K562 (cell line): ENCODE measurements around the gene FANCG. TPM values are rescaled to one million over a fixed set of nuclear protein-coding genes. Genes with fewer than 3 reads are reported as not detected.

Experiments
- BRD9 ChIP-seq: fragments of 450-650 bp; IDR thresholded peaks from 2 replicates; pipeline ENCODE4 v1.6.1; 2018; ENCODE audit warnings: low read depth; ENCODE audit not compliant: partially characterized antibody
- CC2D1A ChIP-seq: fragments of 450-650 bp; IDR thresholded peaks from 2 replicates; pipeline ENCODE4 v1.6.1; 2017; ENCODE audit warnings: mild to moderate bottlenecking
- CHD2 ChIP-seq: IDR thresholded peaks from 2 replicates; pipeline ENCODE4 v1.6.1; 2011; ENCODE audit warnings: low read depth, low read length
- FUS ChIP-seq: fragments of 200-400 bp; formaldehyde crosslinking; optimal IDR thresholded peaks from 2 replicates; pipeline ENCODE3; 2017; ENCODE audit warnings: low read depth, low read length
- JUND ChIP-seq, 2 experiments: IDR thresholded peaks; 2 replicates in 1 of 2; 3 replicates in 1 of 2; pipeline ENCODE4 v1.6.1; 2011; ENCODE audit warnings: borderline replicate concordance in 2 of 2, low read depth in 2 of 2, low read length in 2 of 2, improper control_type of control experiment in 1 of 2, missing biosample characterization in 1 of 2, missing genetic modification characterization in 1 of 2, missing genetic modification reagents in 1 of 2
- L3MBTL2 ChIP-seq: fragments of 450-650 bp; IDR thresholded peaks from 2 replicates; pipeline ENCODE4 v1.6.1; 2016; ENCODE audit warnings: mild to moderate bottlenecking, moderate library complexity
- NBN ChIP-seq: fragments of 450-650 bp; IDR thresholded peaks from 2 replicates; pipeline ENCODE4 v1.6.1; 2016; ENCODE audit warnings: low read depth, mild to moderate bottlenecking
- NFYB ChIP-seq: IDR thresholded peaks from 2 replicates; pipeline ENCODE4 v1.6.1; 2011; ENCODE audit warnings: mild to moderate bottlenecking, moderate library complexity; ENCODE audit not compliant: insufficient read length; ENCODE audit errors: extremely low read depth
- RAD21 ChIP-seq, 2 experiments: fragments of 250-450 bp in 1 of 2; fragments of 450-650 bp in 1 of 2; sonication (Bioruptor Pico) in 1 of 2; formaldehyde crosslinking in 1 of 2; IDR thresholded peaks in 1 of 2; conservative IDR thresholded peaks in 1 of 2; 2 replicates each; pipeline versions ENCODE4 v1.4.0 to v1.8.0; 2020 to 2022; ENCODE audit warnings: mild to moderate bottlenecking in 2 of 2, moderate library complexity in 1 of 2
- RUNX1 ChIP-seq: sonication (generic); IDR thresholded peaks from 2 replicates; pipeline ENCODE4 v1.6.1; 2016; ENCODE audit warnings: antibody characterized with exemption, low read depth
- SOX6 ChIP-seq: fragments of 450-650 bp; IDR thresholded peaks from 2 replicates; pipeline ENCODE4 v1.6.1; 2014; ENCODE audit warnings: mild to moderate bottlenecking
- STAG1 ChIP-seq: sonication (generic); formaldehyde crosslinking; IDR thresholded peaks from 2 replicates; pipeline ENCODE4 v1.5.0; 2020; ENCODE audit warnings: missing genetic modification reagents, borderline replicate concordance
- ZNF174 ChIP-seq: fragments of 250-450 bp; sonication (Bioruptor Pico); IDR thresholded peaks from 2 replicates; pipeline ENCODE4 v1.4.0; 2020; ENCODE audit warnings: mild to moderate bottlenecking
- ZNF778 ChIP-seq: fragments of 450-650 bp; formaldehyde crosslinking; IDR thresholded peaks from 2 replicates; pipeline ENCODE4 v1.4.0; 2020; ENCODE audit warnings: mild to moderate bottlenecking, moderate library complexity
- polyA plus RNA-seq, 8 experiments: library from polyadenylated mRNA; depleted of rRNA in 4 of 8; stranded (reverse) in 5 of 8; unstranded in 3 of 8; fragments of >200 nt; fragmentation: Nextera tagmentation in 2 of 8; fragmentation: Illumina TruSeq in 1 of 8; extraction: Ambion mirVana in 2 of 8; extraction: Trizol in 1 of 8; gene quantifications; 2 replicates each; pipeline versions ENCODE4 v1.2.1 to v1.2.3, GENCODE V29; 2011 to 2014; ENCODE audit warnings: inconsistent platforms in 1 of 8, missing spikeins in 1 of 8
- total RNA-seq, 7 experiments: library from RNA; depleted of rRNA in 6 of 7; stranded (reverse); fragments of >200 nt in 6 of 7; fragmentation: Illumina TruSeq in 2 of 7; extraction: Trizol in 2 of 7; gene quantifications; 2 replicates each; pipeline versions ENCODE4 v1.2.1 to v1.2.3, GENCODE V29; 2011 to 2021; ENCODE audit warnings: low replicate concordance in 1 of 7
- TF ChIP-seq, protein P1 (sequence below), 3 experiments: IDR thresholded peaks in 2 of 3; conservative IDR thresholded peaks in 1 of 3; 2 replicates each; pipeline ENCODE4 v1.5.1; 2011 to 2012; ENCODE audit warnings: low read length in 3 of 3, mild to moderate bottlenecking in 3 of 3, control low read depth in 2 of 3, improper control_type of control experiment in 1 of 3, inconsistent platforms in 1 of 3, low read depth in 1 of 3, mixed read lengths in 1 of 3, moderate library complexity in 1 of 3; ENCODE audit not compliant: insufficient read depth in 2 of 3
- TF ChIP-seq, protein P2 (sequence below), 2 experiments: fragments of 450-650 bp; formaldehyde crosslinking in 1 of 2; IDR thresholded peaks; 2 replicates each; pipeline versions ENCODE4 v1.4.0 to v1.6.1; 2014 to 2020; ENCODE audit warnings: mild to moderate bottlenecking in 2 of 2, borderline replicate concordance in 1 of 2, low read depth in 1 of 2
- TF ChIP-seq, protein P3 (sequence below), 2 experiments: fragments of 250-450 bp in 1 of 2; fragments of 450-650 bp in 1 of 2; sonication (Bioruptor Pico) in 1 of 2; IDR thresholded peaks; 2 replicates each; pipeline versions ENCODE4 v1.6.1 to v1.8.0; 2016 to 2021; ENCODE audit warnings: mild to moderate bottlenecking in 2 of 2, moderate library complexity in 2 of 2, missing compliant biosample characterization in 1 of 2, missing genetic modification characterization in 1 of 2

Gene FANCG
- total and polyA plus RNA-seq, 9 of the 15 experiments (the other 6 are each of a cell fraction or from before 2014, with no cell fraction given), result 7.5 to 43.9 (median 31.0) TPM

DNA sequence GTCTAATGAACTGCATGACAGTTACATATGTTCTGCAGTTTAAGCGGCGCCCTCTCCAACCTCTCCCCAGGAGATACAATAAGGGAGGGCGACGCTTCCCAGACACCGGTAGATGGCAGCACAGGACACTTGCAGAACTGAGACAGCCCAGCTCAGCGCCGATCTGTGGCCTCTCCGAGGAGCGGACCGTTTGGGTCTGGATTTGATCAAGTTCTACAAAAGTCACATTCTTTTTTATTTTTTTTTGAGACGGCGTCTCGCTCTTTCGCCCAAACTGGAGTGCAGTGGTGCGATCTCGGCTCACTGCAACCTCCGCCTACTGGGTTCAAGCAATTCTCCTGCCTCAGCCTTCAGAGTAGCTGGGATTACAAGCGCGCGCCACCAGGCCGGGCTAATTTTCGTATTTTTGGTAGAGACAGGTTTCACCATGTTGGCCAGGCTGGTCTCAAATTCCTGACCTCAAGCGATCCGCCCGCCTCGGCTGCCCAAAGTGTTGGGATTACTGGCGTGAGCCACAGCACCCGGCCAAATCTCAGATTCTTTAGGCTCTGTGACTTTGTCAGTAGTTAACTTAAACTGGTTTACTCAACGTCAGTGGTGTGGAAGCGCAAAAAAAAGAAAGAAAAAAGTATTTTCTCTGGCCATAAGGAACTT, 37.3 kb upstream of the FANCG start (continued):
- TF ChIP-seq, protein P1, sequence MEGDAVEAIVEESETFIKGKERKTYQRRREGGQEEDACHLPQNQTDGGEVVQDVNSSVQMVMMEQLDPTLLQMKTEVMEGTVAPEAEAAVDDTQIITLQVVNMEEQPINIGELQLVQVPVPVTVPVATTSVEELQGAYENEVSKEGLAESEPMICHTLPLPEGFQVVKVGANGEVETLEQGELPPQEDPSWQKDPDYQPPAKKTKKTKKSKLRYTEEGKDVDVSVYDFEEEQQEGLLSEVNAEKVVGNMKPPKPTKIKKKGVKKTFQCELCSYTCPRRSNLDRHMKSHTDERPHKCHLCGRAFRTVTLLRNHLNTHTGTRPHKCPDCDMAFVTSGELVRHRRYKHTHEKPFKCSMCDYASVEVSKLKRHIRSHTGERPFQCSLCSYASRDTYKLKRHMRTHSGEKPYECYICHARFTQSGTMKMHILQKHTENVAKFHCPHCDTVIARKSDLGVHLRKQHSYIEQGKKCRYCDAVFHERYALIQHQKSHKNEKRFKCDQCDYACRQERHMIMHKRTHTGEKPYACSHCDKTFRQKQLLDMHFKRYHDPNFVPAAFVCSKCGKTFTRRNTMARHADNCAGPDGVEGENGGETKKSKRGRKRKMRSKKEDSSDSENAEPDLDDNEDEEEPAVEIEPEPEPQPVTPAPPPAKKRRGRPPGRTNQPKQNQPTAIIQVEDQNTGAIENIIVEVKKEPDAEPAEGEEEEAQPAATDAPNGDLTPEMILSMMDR (IDR thresholded peaks at IDR 0.05 in 2 of 3, conservative IDR thresholded peaks at IDR 0.05 in 1 of 3; ENCODE audit: insufficient read depth in 2 of 3, low read depth in 1 of 3, low read length in 3 of 3), result peak; percentile 89 to 97 (median 94)
- no peak for TF ChIP-seq BRD9
- TF ChIP-seq, protein P2, sequence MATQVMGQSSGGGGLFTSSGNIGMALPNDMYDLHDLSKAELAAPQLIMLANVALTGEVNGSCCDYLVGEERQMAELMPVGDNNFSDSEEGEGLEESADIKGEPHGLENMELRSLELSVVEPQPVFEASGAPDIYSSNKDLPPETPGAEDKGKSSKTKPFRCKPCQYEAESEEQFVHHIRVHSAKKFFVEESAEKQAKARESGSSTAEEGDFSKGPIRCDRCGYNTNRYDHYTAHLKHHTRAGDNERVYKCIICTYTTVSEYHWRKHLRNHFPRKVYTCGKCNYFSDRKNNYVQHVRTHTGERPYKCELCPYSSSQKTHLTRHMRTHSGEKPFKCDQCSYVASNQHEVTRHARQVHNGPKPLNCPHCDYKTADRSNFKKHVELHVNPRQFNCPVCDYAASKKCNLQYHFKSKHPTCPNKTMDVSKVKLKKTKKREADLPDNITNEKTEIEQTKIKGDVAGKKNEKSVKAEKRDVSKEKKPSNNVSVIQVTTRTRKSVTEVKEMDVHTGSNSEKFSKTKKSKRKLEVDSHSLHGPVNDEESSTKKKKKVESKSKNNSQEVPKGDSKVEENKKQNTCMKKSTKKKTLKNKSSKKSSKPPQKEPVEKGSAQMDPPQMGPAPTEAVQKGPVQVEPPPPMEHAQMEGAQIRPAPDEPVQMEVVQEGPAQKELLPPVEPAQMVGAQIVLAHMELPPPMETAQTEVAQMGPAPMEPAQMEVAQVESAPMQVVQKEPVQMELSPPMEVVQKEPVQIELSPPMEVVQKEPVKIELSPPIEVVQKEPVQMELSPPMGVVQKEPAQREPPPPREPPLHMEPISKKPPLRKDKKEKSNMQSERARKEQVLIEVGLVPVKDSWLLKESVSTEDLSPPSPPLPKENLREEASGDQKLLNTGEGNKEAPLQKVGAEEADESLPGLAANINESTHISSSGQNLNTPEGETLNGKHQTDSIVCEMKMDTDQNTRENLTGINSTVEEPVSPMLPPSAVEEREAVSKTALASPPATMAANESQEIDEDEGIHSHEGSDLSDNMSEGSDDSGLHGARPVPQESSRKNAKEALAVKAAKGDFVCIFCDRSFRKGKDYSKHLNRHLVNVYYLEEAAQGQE (IDR thresholded peaks at IDR 0.05; ENCODE audit: borderline replicate concordance), result peak; percentile 75; the same call in 1 of the 2 replicates
- TF ChIP-seq, protein P2 (CRISPR knock-in tag; IDR thresholded peaks at IDR 0.05; ENCODE audit: low read depth), result no peak
- no peak for TF ChIP-seq ZNF174 (CRISPR knock-in tag)
- peak; percentile 43; the same call in 1 of the 2 replicates for TF ChIP-seq CC2D1A
- TF ChIP-seq SOX6, result no peak; the same call in 1 of the 2 replicates
- peak; percentile 29; the same call in 1 of the 2 replicates for TF ChIP-seq STAG1 (CRISPR knock-in tag)
- TF ChIP-seq RUNX1, result no peak
- TF ChIP-seq CHD2, result no peak
- TF ChIP-seq, protein P3, sequence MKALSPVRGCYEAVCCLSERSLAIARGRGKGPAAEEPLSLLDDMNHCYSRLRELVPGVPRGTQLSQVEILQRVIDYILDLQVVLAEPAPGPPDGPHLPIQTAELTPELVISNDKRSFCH (CRISPR knock-in tag; IDR thresholded peaks at IDR 0.05), result no peak
- TF ChIP-seq, protein P3 (tag; IDR thresholded peaks at IDR 0.05), result no peak
- TF ChIP-seq NBN, result no peak
- TF ChIP-seq FUS, result no peak
- TF ChIP-seq JUND (IDR thresholded peaks at IDR 0.05; ENCODE audit: borderline replicate concordance, low read depth, low read length), result peak; percentile 19; the same call in 1 of the 2 replicates
- no peak for TF ChIP-seq JUND (tag; IDR thresholded peaks at IDR 0.05; ENCODE audit: borderline replicate concordance, low read depth, low read length)
- TF ChIP-seq ZNF778, result no peak
- TF ChIP-seq NFYB, result no peak
- no peak for TF ChIP-seq L3MBTL2
- TF ChIP-seq RAD21 (CRISPR knock-in tag; conservative IDR thresholded peaks at IDR 0.05 in 1 of 2, IDR thresholded peaks at IDR 0.05 in 1 of 2), result peak; percentile 74 to 86
